ENCODE data around the gene PARP12. TPM values are rescaled to one million over a fixed set of nuclear protein-coding genes. Genes with fewer than 3 reads are reported as not detected.

PARP12 gene
- total and polyA plus RNA-seq, 2 of the 8 experiments (the other 6 are each of a cell fraction or from before 2014, with no cell fraction given), result 9.0 to 21.5 TPM

- DNase-seq (ENCODE audit: low read depth in 1 of 2, low spot score in 2 of 2) (no peak), FAIRE-seq (no peak)
- 0 out of 2 replicates have a peak overlapping the region, but pooled peaks have one; percentile 48 for H2BK20ac ChIP-seq (ENCODE audit: low read length)
- 89% methylated on average over 11 of the region's 11 CpGs; no CpG with 5 or more reads in 1 of the 2 experiments for WGBS, 2 experiments (ENCODE audit: extremely low coverage in 1 of 2, insufficient coverage in 1 of 2, insufficient read length in 1 of 2, insufficient replicate concordance in 2 of 2, low coverage in 1 of 2, low lambda C conversion rate in 2 of 2, missing lambda C conversion rate in 1 of 2)
- H3K79me1 ChIP-seq (ENCODE audit: low read depth, low read length), result no peaks in the 10 kb centered on the region
- no peaks in the 10 kb centered on the region for H3K79me2 ChIP-seq (ENCODE audit: control insufficient read depth in 1 of 2, insufficient read depth in 2 of 2, low read length in 2 of 2)
- no peak overlapping the region for H2BK5ac ChIP-seq (ENCODE audit: low read depth, low read length)
- no peak overlapping the region for H3K18ac ChIP-seq (ENCODE audit: extremely low read depth, low read length)
- H2BK12ac ChIP-seq (ENCODE audit: low read depth, low read length), result peak overlapping the region; percentile 50; the same call in 1 of the 2 replicates
- no peaks in the 10 kb centered on the region for H3K36me3 ChIP-seq (ENCODE audit: control insufficient read depth in 2 of 4, insufficient read depth in 4 of 4, low read length in 3 of 4)
- H3K9ac ChIP-seq (replicated peaks in 1 of 4; ENCODE audit: extremely low read depth in 1 of 4, low read depth in 3 of 4, low read length in 3 of 4), result no peak overlapping the region
- H3K23ac ChIP-seq (ENCODE audit: insufficient read length), result no peak overlapping the region
- H2BK15ac ChIP-seq (ENCODE audit: low read length), result no peak overlapping the region
- ChIA-PET CTCF (ENCODE audit: partially characterized antibody) (interaction anchor here (0.6 to 11.1 kb wide), 15 partner anchors 14 to 550 kb away, joined by 3 to 122 read pairs (median 4); no protein-coding TSS in a partner anchor), POLR2A (ENCODE audit: partially characterized antibody) (no interaction called here)
- peaks cover 0 to 3% (median 0%) of the 10 kb centered on the region in 4 experiments; a peak in 4 of 7 replicates for H3K4me1 ChIP-seq (replicated peaks in 1 of 4; ENCODE audit: control insufficient read depth in 3 of 4, insufficient read depth in 4 of 4, low read length in 3 of 4)
- H3K27ac ChIP-seq (ENCODE audit: low read depth, low read length), result no peak overlapping the region
- H4K91ac ChIP-seq (replicated peaks; ENCODE audit: insufficient read length, low read length), result no peak overlapping the region
- H2AK5ac ChIP-seq (ENCODE audit: low read depth, low read length), result no peak overlapping the region
- H4K8ac ChIP-seq (ENCODE audit: extremely low read depth, insufficient read depth, low read length), result no peak overlapping the region
- H3K4me3 ChIP-seq (ENCODE audit: extremely low read depth in 1 of 4, insufficient read depth in 2 of 4, low read depth in 3 of 4, low read length in 4 of 4), result no peak overlapping the region
- no peaks in the 10 kb centered on the region for H3K23me2 ChIP-seq (ENCODE audit: low read depth, low read length)
- H4K20me1 ChIP-seq (replicated peaks in 1 of 2; ENCODE audit: control insufficient read depth in 1 of 2, insufficient read depth in 2 of 2, low read length in 2 of 2), result no peaks in the 10 kb centered on the region
- H3K4me2 ChIP-seq (ENCODE audit: insufficient read depth in 1 of 2, low read depth in 2 of 2, low read length in 2 of 2), result no peak overlapping the region
- H3K27me3 ChIP-seq (replicated peaks in 1 of 4; ENCODE audit: control insufficient read depth in 3 of 4, extremely low read depth in 1 of 4, insufficient read depth in 3 of 4, low read length in 3 of 4), result no peaks in the 10 kb centered on the region
- H2AFZ ChIP-seq (ENCODE audit: low read length), result no peak overlapping the region
- H3K56ac ChIP-seq (replicated peaks; ENCODE audit: insufficient read length, low read depth, low read length), result no peak overlapping the region
- no peak overlapping the region for H2BK120ac ChIP-seq (replicated peaks; ENCODE audit: low read depth, low read length)
- no peak overlapping the region for H3K4ac ChIP-seq (replicated peaks; ENCODE audit: insufficient read length, low read depth, low read length)
- H4K5ac ChIP-seq (ENCODE audit: insufficient read length, low read depth, low read length), result no peak overlapping the region
- no peaks in the 10 kb centered on the region for H3K9me3 ChIP-seq (ENCODE audit: insufficient read depth in 2 of 2, low read depth in 1 of 2, low read length in 1 of 2)
- H3K14ac ChIP-seq (ENCODE audit: insufficient read length), result no peak overlapping the region
- TF ChIP-seq BCL11A (IDR thresholded peaks at IDR 0.05; ENCODE audit: low read depth in 2 of 2, low read length in 2 of 2) (no peak), ATF3 (IDR thresholded peaks at IDR 0.05; ENCODE audit: insufficient read depth, low read depth, low read length) (no peak), HDAC2 (IDR thresholded peaks at IDR 0.05; ENCODE audit: borderline replicate concordance in 1 of 2, low read depth in 2 of 2, low read length in 2 of 2) (no peak), RBBP5 (IDR thresholded peaks at IDR 0.05; ENCODE audit: borderline replicate concordance, low read depth, low read length) (no peak), EGR1 (IDR thresholded peaks at IDR 0.05; ENCODE audit: borderline replicate concordance, low read depth, low read length) (no peak), FOSL1 (IDR thresholded peaks at IDR 0.05; ENCODE audit: insufficient read depth, low read depth, low read length) (no peak), NRF1 (IDR thresholded peaks at IDR 0.05; ENCODE audit: low read depth, low read length) (no peak), JUND (IDR thresholded peaks at IDR 0.05; ENCODE audit: low read length) (no peak), TAF1 (IDR thresholded peaks at IDR 0.05; ENCODE audit: low read depth, low read length) (no peak), ATF2 (IDR thresholded peaks at IDR 0.05; ENCODE audit: low read length) (no peak), SIX5 (IDR thresholded peaks at IDR 0.05; ENCODE audit: low read depth, low read length) (no peak)
Measured at GRCh38 chr7:140007051-140007690, 55.6 kb downstream of the PARP12 start.

Measured in H1 (cell line).